Karpas-422 (cell line): Measurements from ENCODE around the gene ABCF3. TPM values are rescaled to one million over a fixed set of nuclear protein-coding genes. Genes with fewer than 3 reads are reported as not detected.

ENCODE experiments used
- DNase-seq: peaks from one replicate; pipeline ENCODE4 v3.0.0-alpha.2; 2015
- H2AFZ ChIP-seq: fragments of 200-600 bp; sonication (generic); 2 replicates; pipeline ENCODE4 v1.6.1; 2014; ENCODE audit warnings: antibody characterized with exemption, low read length, mixed read lengths
- H3K27ac ChIP-seq: fragments of 200-600 bp; sonication (generic); 2 replicates; pipeline ENCODE4 v1.5.1; 2014; ENCODE audit warnings: mild to moderate bottlenecking, low read length, moderate library complexity
- H3K27me3 ChIP-seq: fragments of 200-600 bp; sonication (generic); 2 replicates; pipeline ENCODE4 v1.6.1; 2014; ENCODE audit warnings: low read length, mixed read lengths
- H3K36me3 ChIP-seq: fragments of 200-600 bp; sonication (generic); 2 replicates; pipeline ENCODE4 v1.6.1; 2014; ENCODE audit warnings: low read length, mixed read lengths; ENCODE audit not compliant: insufficient read depth
- H3K4me1 ChIP-seq: fragments of 200-600 bp; sonication (generic); 2 replicates; pipeline ENCODE4 v1.6.1; 2014; ENCODE audit warnings: mild to moderate bottlenecking, low read length, mixed read lengths
- H3K4me2 ChIP-seq: fragments of 200-600 bp; sonication (generic); 2 replicates; pipeline ENCODE4 v1.6.1; 2014; ENCODE audit warnings: low read length, low read depth, mild to moderate bottlenecking; ENCODE audit not compliant: poor library complexity, severe bottlenecking
- H3K4me3 ChIP-seq: fragments of 200-600 bp; sonication (generic); 2 replicates; pipeline ENCODE4 v1.5.1; 2014; ENCODE audit warnings: mild to moderate bottlenecking, antibody characterized with exemption, low read length, mixed read lengths
- H3K79me2 ChIP-seq: fragments of 200-600 bp; sonication (generic); 2 replicates; pipeline ENCODE4 v1.6.1; 2014; ENCODE audit warnings: mild to moderate bottlenecking, low read length, mixed read lengths
- H3K9ac ChIP-seq: fragments of 200-600 bp; sonication (generic); 2 replicates; pipeline ENCODE4 v1.6.0; 2014; ENCODE audit warnings: low read length
- H3K9me2 ChIP-seq: fragments of 200-600 bp; sonication (generic), shearing (Covaris generic); replicated peaks from 2 replicates; pipeline ENCODE4 v1.6.0; 2014; ENCODE audit warnings: mild to moderate bottlenecking, low read length, moderate library complexity; ENCODE audit not compliant: insufficient read depth
- H3K9me3 ChIP-seq: fragments of 300-700, 200-600 bp; sonication (generic); 2 replicates; pipeline ENCODE4 v1.6.1; 2014; ENCODE audit warnings: low read length, mixed read lengths
- H4K20me1 ChIP-seq: fragments of 200-600 bp; sonication (generic); 2 replicates; pipeline ENCODE4 v1.6.1; 2014; ENCODE audit warnings: mild to moderate bottlenecking, antibody characterized with exemption, low read length, low read depth; ENCODE audit not compliant: insufficient read depth
- total RNA-seq: library from RNA; depleted of rRNA; stranded (reverse); fragments of >200 nt; shearing (Covaris generic); gene quantifications from 2 replicates; pipeline ENCODE4 v1.2.3, GENCODE V29; 2014; ENCODE audit warnings: low replicate concordance

ABCF3 gene
- total RNA-seq, 1 experiment from 2014 or later: 62.9 TPM

GRCh38 chr3:184169896-184170875 lies 15.8 kb upstream of the ABCF3 start:
- Histone ChIP-seq H3K79me2 (peaks cover 5% of the 10 kb centered on the region), H3K27ac (no peak overlapping the region), H3K9me3 (no peaks in the 10 kb centered on the region), H3K36me3 (peaks cover 30% of the 10 kb centered on the region), H3K9me2 (no peaks in the 10 kb centered on the region), H4K20me1 (no peaks in the 10 kb centered on the region), H3K4me2 (no peak overlapping the region), H3K9ac (no peak overlapping the region), H3K4me3 (no peak overlapping the region), H2AFZ (no peak overlapping the region), H3K4me1 (peaks cover 6% of the 10 kb centered on the region), H3K27me3 (no peaks in the 10 kb centered on the region)
- DNase-seq: no peak

DNA sequence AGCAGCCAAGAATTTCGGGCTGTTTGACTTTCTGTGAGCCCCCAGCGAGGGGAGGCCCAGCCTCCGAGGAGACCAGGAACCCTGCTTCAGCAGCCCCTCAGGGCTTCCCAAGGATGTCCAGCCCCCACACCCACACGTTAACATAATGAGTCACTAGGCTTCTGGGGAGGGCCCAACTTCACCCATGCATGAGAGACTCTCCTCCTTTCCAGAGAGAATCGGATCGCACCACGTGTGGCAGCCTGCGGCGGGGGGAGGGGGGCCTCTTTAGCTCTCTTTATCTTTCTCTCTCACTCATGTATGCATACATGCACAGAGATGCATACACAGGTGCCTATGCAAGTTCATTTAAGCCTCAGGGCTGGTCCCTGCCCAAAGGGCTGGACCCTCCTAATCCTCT lies 14.4 kb upstream of the ABCF3 start:
- Histone ChIP-seq H2AFZ (no peak overlapping the region), H3K27me3 (no peaks in the 10 kb centered on the region), H3K4me1 (peaks cover 17% of the 10 kb centered on the region), H3K79me2 (peaks cover 19% of the 10 kb centered on the region), H3K4me3 (no peak overlapping the region), H3K9ac (no peak overlapping the region), H4K20me1 (no peaks in the 10 kb centered on the region), H3K36me3 (peaks cover 16% of the 10 kb centered on the region; the same call in 1 of the 2 replicates), H3K9me2 (no peaks in the 10 kb centered on the region), H3K27ac (no peak overlapping the region), H3K9me3 (no peaks in the 10 kb centered on the region), H3K4me2 (no peak overlapping the region)
- no peak for DNase-seq

DNA sequence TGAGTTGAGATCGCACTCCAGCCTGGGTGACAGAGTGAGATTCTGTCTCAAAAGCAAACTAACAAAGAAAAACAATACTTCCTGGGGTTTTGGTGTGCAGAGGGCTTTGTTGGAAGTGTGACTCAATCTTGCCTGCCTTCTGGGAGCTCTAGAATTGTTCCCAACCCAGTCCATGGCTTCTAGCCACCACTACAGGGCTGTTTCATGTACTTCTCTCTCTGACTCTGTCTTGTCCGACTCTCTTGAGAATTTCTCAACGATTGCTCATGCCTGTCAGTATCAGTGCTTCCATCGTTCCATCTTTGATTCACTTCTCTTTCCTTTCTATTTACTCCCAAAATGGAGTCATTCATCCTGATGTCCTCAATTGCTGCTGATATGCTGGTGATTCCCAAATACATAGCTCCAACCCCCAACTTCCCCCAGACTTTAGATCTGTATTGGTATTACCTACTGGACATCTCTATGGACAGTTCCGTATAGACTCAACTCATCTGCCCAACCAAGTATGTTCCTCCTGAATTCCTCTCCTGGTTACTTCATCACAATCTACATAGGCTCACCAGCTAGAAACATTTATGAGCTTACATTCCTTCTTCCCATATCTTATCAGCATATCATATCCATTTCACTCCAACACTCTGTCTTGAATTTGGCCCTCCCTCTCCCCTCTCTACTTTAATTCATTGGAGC lies 13.2 kb upstream of the ABCF3 start:
- Histone ChIP-seq H3K36me3 (peaks cover 15% of the 10 kb centered on the region), H3K4me3 (no peak overlapping the region), H3K9ac (no peak overlapping the region), H3K9me2 (no peaks in the 10 kb centered on the region), H4K20me1 (no peaks in the 10 kb centered on the region), H3K4me2 (no peak overlapping the region), H3K27me3 (no peaks in the 10 kb centered on the region), H3K9me3 (no peaks in the 10 kb centered on the region), H2AFZ (no peak overlapping the region), H3K79me2 (peaks cover 30% of the 10 kb centered on the region), H3K4me1 (peaks cover 27% of the 10 kb centered on the region), H3K27ac (no peak overlapping the region)
- DNase-seq: no peak

- H3K9ac ChIP-seq: no peak overlapping the region
- no peak overlapping the region for H3K27ac ChIP-seq
- H4K20me1 ChIP-seq: no peaks in the 10 kb centered on the region
- H3K79me2 ChIP-seq: peaks cover 35% of the 10 kb centered on the region
- peaks cover 27% of the 10 kb centered on the region for H3K4me1 ChIP-seq
- peaks cover 19% of the 10 kb centered on the region for H3K36me3 ChIP-seq
- no peak overlapping the region for H2AFZ ChIP-seq
- no peaks in the 10 kb centered on the region for H3K9me2 ChIP-seq
- H3K4me3 ChIP-seq: no peak overlapping the region
- H3K9me3 ChIP-seq: no peaks in the 10 kb centered on the region
- no peaks in the 10 kb centered on the region for H3K27me3 ChIP-seq
- no peak overlapping the region for H3K4me2 ChIP-seq
- DNase-seq: no peak
Observed at GRCh38 chr3:184173374-184173722, 12.7 kb upstream of the ABCF3 start.

DNA sequence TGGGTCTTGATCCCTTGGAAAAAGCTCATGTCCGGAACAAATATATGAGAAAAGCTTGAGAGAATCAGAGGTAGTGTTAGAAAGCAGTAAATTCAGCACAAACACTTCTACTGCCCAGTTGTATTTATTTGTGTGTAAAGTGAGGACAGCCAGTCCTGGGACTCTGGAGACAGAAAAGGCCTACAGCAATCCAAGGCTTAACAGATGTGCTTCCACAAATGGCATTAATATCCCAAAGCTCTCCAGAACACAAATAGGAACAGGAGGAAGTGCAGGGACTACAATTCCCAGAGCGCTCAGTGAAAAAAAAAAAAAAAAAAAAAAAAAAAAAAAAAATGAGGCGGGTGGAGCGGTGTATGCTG lies 11.7 kb upstream of the ABCF3 start:
- H4K20me1 ChIP-seq: no peaks in the 10 kb centered on the region
- DNase-seq: no peak
- H3K9me3 ChIP-seq: no peaks in the 10 kb centered on the region
- peak overlapping the region; percentile 50; the same call in 1 of the 2 replicates for H3K4me3 ChIP-seq
- no peak overlapping the region for H3K27ac ChIP-seq
- peak overlapping the region; percentile 46 for H3K4me2 ChIP-seq
- no peak overlapping the region for H2AFZ ChIP-seq
- H3K27me3 ChIP-seq: no peaks in the 10 kb centered on the region
- H3K79me2 ChIP-seq: peaks cover 40% of the 10 kb centered on the region
- peaks cover 22% of the 10 kb centered on the region for H3K36me3 ChIP-seq
- H3K9me2 ChIP-seq: no peaks in the 10 kb centered on the region
- peak overlapping the region; percentile 35; the same call in 1 of the 2 replicates for H3K9ac ChIP-seq
- peaks cover 27% of the 10 kb centered on the region for H3K4me1 ChIP-seq

DNA sequence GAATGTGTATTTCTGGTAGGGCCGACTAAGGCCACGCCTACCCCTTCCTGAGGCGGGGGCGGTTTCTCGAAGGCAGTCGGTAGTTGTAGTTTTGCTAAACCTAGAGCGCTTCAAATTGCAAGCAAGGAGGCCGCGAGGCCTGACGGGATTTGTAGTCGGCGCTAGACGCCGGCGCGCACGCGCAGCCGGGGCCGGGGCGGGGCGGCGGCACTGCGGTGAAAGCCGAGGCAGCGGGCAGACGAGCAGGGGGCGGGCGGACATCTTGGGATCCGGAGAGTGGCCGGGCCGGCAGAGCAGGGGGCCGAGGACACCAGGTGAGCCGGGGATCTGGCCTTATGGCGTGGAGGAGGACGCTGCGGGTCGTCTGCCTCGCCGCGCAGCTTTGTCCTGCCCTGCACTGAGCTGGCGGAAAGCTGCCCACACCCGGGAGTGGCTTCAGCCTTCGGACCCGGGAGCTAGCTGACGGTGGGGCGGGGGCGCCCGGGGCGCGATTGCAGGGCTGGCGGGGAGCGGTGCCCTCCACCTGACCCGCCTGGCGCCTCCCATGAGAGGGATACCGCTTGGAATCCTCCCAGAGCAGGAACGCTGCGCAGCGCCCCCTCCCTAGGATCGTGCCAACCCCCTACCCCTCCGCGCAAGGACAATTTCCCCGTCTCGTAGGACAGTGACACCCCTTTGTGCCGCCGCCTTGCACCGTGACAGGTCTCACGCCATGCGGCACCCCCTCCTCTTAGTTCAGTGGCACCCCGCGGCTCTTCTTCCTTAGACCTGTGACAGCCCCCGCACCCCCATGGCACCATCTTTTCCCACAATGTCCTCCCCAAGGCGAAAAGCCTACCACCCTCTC lies 11.1 kb upstream of the ABCF3 start, which contains the start of gene AP2M1:
Gene AP2M1, plus strand, starts transcription at position 210 of the 847 bp plus-strand sequence. CDS start 2,139 bp downstream, outside the sequence.
- no peaks in the 10 kb centered on the region for H4K20me1 ChIP-seq
- peak within 1 kb of the TSS; percentile 86 for H3K4me3 ChIP-seq
- H3K9ac ChIP-seq: peak within 1 kb of the TSS; percentile 87
- peak; percentile 100 for DNase-seq
- peaks cover 24% of the 10 kb centered on the region for H3K36me3 ChIP-seq
- H3K79me2 ChIP-seq: peaks cover 40% of the 10 kb centered on the region
- H3K9me3 ChIP-seq: no peaks in the 10 kb centered on the region
- peak within 1 kb of the TSS; percentile 94 for H3K4me2 ChIP-seq
- peaks cover 27% of the 10 kb centered on the region for H3K4me1 ChIP-seq
- H3K27me3 ChIP-seq: no peaks in the 10 kb centered on the region
- no peaks in the 10 kb centered on the region for H3K9me2 ChIP-seq
- H2AFZ ChIP-seq: peak within 1 kb of the TSS; percentile 72
- no peak within 1 kb of the TSS; the same call in 1 of the 2 replicates for H3K27ac ChIP-seq

GRCh38 chr3:184175506-184175905 lies 10.5 kb upstream of the ABCF3 start:
- Histone ChIP-seq H3K9ac (peak overlapping the region; percentile 87), H3K4me2 (peak overlapping the region; percentile 94), H2AFZ (no peak overlapping the region), H3K79me2 (peaks cover 40% of the 10 kb centered on the region), H4K20me1 (no peaks in the 10 kb centered on the region), H3K9me2 (no peaks in the 10 kb centered on the region), H3K4me3 (peak overlapping the region; percentile 86), H3K9me3 (no peaks in the 10 kb centered on the region), H3K36me3 (peaks cover 24% of the 10 kb centered on the region), H3K27ac (no peak overlapping the region), H3K4me1 (peaks cover 27% of the 10 kb centered on the region), H3K27me3 (no peaks in the 10 kb centered on the region)
- DNase-seq: peak; percentile 64
